GM20431 (cell line): ENCODE measurements around the gene PRF1.
"Not testable (repeated sequence)": the region's sequence is repeated elsewhere in the genome, so short reads cannot be mapped to it uniquely, and the experiment has no call there.

Experiments used
- in situ Hi-C: fragments of 300-500 bp; cut with MseI, MboI; formaldehyde crosslinking; loops from one replicate; pipeline ENCODE4 v1.15.0; 2020; ENCODE audit warnings: low sequenced_read_pairs; ENCODE audit not compliant: unreplicated experiment

The PRF1 gene

DNA sequence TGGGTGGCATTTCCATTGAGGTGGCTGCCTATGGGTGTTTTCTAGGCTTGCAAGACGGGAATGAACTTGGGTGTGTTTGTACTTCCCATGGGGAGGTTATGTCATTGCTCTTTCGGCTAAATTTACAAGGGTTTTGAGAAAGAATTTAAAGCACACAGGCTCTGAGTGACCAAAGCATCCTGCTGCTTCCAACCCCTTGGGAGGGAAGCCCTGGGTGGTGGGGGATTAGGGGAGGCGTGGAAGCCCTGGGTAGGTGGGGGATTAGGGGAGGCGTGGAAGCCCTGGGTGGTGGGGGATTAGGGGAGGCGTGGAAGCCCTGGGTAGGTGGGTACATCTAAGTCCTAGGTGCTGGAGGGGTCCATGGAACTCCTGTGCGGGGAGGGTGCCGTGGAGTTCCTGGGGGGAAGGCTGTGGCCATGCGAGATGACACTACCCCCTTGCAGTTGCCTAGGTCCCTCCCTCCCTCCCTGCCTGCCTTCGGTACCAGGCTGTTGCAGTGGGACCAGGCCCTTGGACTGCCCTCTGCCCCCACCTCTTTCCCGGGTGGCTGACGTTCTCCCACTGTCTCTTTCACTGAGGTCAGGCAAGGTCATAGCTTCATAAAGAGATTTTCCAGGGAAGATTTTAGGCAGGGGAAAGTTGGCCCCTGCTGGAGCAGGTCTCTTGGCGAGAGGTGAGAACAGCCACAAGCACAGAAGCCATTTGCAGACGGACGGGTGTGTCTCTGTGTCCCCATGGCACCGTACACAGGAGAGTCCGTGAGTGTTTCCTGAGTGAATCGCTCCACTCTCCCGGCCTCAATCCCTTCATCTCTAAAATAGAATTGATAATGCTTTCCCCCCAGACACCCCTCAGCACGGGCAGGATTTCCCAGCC, 19.5 kb downstream of the PRF1 start:
- in situ Hi-C loops: no loop called here

DNA sequence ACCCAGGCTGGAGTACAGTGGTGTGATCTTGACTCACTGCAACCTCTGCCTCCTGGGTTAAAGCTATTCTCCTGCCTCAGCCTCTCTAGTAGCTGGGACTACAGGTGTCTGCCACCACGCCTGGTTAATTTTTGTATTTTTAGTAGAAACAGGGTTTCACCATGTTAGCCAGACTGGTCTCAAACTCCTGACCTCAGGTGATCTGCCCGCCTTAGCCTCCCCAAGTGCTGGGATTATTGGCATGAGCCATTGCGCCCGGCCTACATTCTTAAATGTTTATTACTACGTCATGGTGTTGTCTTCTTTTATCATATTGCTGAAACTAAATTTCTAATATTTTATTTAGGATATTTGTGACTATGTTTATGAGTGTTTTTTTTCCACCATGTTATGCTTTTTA, 21.4 kb downstream of the PRF1 start:
- in situ Hi-C loops: not testable (repeated sequence)

DNA sequence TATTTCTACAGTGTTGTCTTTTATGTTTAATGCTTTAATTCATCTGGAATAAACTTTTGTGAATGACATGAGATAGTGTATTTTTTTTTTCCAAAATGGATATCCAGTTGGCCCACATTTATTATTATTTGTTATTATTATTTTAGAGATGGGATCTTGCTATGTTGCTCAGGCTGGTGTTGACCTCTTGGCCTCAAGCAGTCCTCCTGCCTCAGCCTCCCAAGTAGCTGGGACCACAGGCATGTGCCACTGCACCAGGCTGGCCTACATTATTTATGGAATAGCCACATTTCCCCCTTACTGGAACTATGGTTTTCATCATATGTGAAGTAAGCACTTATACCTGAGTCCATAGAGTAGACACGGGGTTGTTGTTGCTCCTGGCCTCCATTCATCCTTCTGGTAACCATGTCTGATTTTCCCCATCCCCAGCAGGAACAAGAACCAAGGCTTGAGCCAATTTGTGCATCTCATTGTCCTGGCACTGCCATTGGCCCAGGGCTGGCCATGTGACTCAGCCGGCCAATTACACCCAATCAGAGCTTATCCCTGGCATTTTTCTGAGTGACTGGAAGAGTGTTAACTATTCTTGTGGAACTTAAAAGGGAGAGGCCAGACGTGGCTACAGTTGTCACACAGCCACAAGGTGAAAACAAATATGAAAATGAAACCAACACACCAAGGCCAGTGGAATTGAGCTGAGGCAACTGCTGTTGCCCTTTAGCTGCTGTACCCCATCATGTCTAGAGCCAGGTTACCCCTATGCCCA, 23.1 kb downstream of the PRF1 start:
- in situ Hi-C loops: no loop called here

DNA sequence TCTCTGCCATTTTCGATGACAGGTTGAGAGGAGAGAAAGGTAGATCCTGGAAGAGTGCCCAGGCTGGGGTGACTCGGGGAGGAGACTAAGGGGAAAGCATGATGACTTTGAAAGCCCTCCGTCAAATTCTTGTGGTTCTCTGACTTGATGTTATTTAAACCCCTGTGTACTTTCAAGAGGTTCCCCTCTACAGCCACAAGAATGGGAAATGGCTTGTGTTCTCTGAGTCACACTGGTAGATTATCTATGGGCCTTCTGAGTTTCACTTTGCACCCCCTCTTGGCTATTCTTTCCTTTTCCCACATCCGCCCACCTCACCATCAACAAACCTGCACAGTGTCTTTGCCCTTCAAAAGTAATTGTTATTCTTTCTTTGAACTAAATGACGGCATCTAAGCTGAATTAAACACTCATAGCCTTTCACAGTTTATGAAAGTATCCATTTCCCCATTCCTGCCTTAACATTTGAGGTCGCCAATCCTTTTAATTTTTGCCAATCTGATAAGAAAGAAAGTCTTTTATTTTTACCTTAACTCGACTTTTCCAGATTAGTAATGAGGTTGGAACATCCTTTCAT, 24.1 kb downstream of the PRF1 start:
- in situ Hi-C loops: no loop called here

DNA sequence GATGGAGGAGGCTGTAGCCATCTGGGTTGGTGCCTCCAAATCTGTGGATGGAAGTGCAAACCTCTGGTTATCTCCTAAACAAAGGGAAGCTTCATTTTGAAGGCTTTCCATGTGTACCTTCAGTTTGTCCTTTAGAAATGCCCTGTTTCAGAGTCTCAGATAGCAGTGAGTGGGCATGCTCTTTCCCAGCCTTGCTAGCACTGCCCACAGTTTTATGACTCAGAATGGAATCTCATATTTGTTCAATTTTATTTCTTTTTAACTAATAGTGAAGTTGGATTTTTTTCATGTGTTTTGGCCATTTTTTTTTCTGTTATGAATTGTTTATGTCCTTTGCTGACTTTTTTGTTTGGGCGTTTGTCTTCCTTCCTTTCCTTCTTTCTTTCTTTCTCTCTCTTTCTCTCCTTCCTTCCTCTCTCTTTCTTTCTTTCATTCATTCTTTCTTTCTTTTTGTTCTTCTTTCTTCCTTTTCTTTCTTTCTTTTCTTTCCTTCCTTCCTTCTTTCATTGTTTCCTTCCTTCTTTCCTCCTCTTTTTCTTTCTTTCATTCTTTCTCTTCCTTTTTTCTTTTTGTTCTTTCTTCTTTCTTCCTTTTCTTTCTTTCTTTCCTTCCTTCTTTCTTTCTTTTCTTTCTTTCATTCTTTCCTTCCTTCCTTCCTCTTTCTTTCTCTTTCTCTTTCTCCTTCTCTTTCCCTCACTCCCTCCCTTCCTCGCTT, 25.6 kb downstream of the PRF1 start:
- in situ Hi-C loops: no loop called here

DNA sequence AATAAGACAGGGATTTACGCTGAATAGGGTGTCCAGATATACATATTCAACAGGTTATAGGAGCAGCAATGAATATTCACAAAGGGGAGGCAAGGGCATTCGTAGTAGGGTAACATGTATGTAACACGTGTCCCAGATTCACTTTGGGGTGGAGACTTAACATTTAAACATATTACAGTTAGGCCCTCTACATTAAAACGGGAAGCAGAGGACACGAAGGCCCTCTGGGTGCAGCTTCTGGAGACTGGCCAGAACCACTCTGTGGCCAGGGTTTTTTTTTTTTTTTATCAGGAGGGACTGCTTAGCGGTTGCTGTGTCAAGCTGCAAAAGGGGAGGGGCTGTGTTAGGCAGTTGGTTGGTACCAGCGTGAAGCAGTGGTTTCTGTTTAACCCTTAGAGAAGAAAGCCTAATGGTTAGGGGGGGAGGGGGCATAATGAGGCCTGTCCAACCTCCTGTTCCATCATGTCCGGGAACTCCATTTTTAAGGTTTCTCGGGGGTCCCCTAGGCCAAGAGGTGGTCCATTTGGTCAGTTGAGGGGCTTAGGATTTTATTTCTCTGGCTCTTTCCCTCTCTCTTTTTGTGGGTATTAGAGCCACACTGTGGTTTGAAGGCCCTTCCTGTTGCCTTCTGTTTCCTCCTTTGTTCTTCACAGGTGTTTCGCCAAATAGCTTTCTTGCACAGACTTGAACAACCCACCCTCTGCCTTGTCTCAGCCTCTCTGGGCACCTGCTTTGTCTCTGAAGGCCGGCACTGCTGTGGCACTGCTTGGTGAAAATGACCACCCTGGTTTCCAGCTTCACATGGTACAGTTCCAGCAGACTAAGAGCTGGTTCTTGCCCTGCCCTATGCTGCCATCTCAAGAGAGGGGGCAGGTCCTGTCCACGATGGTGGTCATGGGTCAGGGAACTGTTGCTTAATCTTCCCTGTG, 26.4 kb downstream of the PRF1 start:
- in situ Hi-C loops: no loop called here

DNA sequence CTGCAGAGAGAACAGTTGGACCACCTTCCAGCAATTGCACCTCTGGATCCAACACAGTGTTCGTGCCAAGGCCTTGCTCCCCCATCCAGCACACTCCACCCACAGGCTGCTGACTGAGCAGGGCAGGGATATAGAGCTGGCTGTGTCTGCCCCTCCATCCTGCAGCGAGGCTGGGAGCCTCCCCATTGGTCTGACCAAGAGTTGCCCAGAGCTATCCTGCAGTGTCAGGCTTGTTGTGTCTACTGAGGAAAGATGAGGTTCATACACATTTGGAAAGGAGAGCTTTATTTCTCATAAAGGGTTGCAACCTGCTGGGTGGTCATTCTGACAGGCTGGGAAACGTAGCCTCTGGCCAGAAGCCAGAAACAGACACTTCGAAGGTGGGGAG, 27.1 kb downstream of the PRF1 start:
- in situ Hi-C loops: no loop called here

DNA sequence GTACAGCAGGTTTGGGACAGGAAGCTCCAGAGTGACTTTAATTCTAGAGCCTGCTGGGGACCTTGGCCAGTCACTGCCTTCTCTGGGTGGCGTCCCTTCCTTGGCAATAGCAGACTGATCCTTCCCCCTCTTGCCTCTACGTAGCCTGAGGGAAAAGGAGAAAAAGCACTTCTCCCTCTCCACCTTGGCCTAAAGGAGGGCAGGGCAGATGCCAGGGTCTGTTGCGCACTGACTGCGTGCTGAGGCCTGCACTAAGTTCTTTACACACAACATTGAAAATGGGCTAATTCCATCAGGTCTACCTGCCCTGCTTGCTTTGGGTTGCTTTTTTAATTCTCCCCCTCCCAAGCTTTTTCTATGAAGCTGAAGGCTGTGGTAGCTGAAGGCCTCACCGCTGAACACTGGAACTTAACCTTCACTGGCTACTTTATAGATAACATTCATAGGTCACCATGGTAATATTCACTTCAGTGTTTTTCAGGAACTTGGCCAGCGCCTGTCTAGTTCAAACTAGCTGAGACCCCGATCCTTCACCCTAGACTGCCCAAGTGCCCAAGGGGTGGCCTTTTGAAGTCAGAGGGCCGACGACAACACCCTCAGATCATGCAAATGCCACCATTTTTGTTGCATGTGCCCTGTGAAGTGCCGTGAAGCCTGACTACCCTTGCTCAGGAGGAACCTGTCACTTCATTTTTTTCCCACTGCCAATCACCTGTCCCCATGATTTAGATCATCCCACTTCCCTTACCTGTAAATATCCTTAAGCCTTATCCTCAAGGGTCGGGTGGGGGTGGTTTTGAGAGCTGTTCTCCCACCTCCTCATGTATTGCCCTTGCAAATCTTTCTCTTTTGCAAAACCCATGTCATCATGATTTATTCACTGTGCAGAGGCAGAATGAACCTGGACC, 28.7 kb downstream of the PRF1 start:
- in situ Hi-C loops: no loop called here

DNA sequence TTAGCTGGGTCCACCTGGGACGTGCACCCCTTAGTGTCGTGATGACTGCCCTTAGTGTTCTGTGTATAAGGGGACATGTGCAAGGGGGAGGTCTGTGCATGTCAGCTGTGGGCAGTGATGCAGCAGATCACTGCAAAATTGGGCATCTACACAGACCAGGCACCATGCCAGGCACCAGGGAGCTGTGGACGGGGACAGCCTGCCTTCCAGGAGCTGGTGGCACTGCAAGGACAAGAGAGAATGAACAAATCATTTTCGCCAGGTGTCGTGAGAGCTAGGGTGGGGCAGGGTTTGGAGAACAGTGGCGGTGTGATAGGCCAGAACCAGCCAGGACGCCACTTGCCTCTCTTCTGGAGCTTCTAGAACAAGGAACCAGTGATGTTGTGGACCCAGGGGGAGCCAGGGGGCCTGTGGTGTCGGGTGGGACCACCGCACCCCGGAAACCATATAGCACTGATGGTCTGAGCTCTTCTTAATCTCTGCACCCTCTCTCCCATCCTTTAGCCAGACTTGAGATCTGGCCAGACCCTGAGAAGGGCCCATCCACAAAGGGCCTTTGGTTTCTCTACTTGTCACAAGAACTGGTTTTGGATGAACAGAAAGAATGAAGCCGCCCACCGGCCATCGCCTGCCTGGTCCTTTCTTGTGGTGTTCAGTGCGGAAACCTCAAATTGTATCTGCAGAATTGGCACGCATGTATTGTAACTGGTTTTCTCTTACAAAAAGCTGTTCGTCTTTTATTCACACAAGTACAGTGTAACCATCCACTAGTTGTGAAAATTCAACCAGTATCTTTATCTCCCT, 30.7 kb downstream of the PRF1 start:
- in situ Hi-C loops: no loop called here

DNA sequence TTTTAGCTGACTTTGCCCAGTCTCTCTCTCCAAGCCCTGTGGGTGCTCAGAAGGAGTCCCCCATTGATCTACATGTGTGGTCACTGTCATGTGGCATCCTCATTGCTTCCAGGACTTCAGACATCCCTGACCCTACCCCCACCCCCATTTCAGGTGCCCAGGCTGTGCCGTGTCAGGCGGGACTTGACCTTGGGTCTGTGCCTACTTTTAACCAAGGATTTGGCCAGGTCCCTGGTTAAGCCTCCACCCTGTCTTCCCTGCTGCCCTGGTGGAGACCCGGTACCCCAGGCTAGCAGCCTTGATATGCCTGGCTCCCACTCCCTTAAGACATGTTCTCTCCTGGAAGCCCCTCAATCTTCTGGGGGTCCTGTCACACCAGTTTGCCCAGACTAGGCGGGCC, 31.3 kb downstream of the PRF1 start:
- in situ Hi-C loops: no loop called here

DNA sequence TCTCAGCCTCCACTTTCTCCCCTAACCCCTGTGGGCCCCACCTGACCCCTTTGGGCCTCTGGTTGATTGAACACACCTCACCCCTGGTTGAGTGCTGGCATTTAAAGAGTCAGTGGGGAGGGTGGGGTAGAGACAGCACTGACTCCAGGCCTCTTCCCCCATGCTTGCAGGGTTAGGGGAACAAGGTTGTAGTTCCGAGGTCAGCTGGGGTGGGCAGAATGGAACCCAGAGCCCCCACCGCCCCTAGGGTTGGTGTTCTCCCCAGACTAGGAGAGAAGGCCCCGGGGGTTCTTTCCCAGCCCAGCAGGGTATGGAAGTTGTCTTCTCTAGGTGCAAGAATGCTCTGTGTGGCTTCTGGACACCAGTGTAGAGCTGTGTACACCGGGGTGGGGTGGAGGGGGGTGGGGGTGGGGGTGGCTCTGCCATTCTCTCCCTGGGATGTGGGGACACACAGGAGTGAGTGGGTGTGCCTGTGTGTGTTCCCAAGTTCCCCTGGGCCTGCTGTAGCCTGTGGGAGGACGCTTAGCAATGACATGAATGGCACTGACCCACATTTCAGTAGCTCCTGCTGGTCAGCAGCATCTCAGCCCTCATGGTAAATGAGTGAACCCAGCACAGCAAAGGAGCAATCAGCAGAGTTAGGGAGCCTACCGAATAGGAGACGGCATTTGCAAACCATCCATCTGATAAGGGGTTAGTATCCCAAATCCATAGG, 33.6 kb downstream of the PRF1 start:
- in situ Hi-C loops: no loop called here

DNA sequence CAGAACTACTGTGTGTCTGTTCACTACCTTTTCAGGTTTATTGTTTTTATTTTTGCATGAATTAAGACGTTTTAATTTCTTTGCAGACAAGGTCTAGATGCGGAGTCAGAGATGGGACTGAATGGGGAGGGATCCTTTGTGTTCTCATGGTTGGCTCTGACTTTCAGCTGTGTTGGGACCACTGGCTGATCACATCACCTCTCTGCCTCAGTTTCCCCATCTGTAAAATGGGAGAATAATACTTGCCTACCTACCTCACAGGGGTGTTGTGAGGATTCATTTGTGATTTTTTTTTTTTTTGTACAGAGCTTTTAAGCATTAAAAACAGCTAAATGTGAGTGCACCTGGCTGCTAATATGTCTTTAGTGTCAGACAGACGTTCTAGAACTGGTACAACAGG, 34.4 kb downstream of the PRF1 start:
- in situ Hi-C loops: no loop called here

DNA sequence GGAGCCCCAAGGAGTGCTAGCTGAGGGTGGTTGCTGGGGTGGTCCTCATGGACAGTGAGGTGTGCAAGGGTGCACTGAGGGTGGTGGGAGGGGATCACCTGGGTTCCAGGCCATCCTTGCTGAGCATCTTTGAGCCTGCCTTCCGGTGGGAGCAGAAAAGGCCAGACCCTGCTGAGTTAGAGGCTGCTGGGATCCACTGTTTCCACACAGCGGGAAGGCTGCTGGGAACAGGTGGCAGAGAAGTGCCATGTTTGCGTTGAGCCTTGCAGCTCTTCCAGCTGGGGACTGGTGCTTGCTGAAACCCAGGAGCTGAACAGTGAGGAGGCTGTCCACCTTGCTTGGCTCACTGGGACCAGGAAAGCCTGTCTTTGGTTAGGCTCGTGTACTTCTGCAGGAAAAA, 34.9 kb downstream of the PRF1 start:
- in situ Hi-C loops: no loop called here

DNA sequence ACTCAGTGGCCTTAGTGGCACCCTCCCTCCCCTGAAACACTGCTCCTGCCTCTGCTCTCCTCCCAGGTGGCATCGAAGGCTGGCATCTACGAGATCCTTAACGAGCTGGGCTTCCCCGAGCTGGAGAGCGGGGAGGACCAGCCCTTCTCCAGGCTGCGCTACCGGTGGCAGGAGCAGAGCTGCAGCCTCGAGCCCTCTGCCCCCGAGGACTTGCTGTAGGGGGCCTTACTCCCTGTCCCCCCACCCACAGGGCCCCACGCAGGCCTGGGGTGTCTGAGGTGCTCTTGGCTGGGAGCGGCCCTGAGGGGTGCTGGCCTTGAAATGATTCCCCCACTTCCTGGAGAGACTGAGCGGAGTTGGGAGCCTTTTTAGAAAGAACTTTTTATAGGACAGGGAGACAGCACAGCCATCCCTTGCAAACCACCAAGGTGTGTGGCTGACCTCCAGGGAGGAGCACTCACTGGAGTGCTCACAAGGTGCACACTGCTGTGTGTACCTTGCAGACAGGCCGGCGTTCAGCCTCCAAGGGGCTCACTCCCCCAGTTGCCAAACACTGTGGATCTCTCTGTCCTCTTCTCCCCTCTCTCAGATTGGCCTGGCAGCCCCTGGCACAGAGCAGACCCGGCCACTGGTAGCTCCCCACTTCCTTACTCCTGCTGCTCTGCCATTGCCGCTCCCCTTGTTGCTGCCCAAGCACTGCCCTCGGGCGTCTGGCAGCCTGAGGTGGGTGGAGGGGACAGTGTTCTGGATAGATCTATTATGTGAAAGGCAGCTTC, 35.8 kb downstream of the PRF1 start:
- in situ Hi-C loops: no loop called here

DNA sequence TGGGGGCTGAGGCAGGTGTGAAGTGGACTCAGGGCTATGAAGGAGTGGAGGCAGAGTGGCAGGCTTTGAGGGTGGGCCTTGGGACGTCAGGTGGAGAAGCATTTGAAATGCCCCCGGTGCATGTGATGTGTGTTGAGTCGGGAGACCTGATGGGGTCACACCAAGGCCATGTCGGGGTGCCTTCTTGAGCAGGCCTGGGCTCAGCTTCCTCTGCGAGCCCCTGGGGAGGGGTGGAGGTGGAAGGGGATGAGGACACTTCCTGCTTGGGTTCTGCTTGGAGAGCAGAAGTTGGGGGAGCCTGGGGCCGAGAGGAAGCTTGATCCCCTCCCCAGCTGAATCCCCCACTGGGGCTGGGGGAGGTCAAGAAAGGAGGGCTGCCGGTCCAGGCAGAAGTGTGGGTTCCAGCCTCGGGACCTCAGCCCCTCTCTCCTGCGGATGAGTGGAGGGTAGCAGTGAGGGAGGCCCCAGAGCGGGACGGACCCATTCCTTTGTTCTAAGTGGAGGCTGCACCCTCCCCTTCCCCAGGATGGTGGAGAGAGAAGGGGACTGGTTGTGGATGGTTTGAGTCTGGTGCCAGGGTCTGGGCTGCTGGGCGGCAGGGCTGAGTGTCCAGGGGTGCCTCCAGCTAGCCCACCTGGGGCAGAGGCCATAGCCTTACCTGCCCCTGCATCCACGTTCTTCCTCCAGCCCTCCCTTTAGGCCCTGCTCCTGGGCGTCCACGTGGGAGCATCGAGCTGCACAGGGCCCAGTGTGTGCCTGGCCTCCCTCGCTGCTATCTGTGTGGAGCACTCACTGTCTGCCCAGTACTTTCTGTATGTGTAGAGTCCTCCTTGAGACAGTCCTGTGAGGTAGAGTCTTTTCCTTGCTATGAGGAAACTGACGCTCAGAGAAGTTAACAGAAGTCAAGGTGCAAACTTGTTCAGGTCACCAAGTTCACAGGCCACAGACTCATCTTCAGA, 36.7 kb downstream of the PRF1 start:
- in situ Hi-C loops: no loop called here
